Measurements from ENCODE around the gene SGCG. TPM values are rescaled to one million over a fixed set of nuclear protein-coding genes. Genes with fewer than 3 reads are reported as not detected.

The SGCG gene
- total RNA-seq, 4 donors from 2014 or later: 1.3 to 1.6 (median 1.4) TPM; not detected in 1

GRCh38 chr13:23202383-23202782, 21.6 kb downstream of the SGCG start:
- no peak for ATAC-seq
- Histone ChIP-seq H3K27me3 (peaks cover 5% of the 10 kb centered on the region), H3K4me1 (no peaks in the 10 kb centered on the region), H3K36me3 (no peaks in the 10 kb centered on the region), H3K4me3 (no peak overlapping the region), H3K9me3 (no peaks in the 10 kb centered on the region), H3K27ac (no peak overlapping the region)
- WGBS, 2 donors (ENCODE audit: low coverage in 1 of 2): 36 to 50% methylated on average over 2 to 3 of the region's 3 CpGs
- TF ChIP-seq POLR2AphosphoS5 (IDR thresholded peaks at IDR 0.05): no peak
- TF ChIP-seq CTCF (IDR thresholded peaks at IDR 0.05): no peak
- no peak for TF ChIP-seq POLR2A (IDR thresholded peaks at IDR 0.05)
- no peak for TF ChIP-seq EP300 (IDR thresholded peaks at IDR 0.05)

DNA sequence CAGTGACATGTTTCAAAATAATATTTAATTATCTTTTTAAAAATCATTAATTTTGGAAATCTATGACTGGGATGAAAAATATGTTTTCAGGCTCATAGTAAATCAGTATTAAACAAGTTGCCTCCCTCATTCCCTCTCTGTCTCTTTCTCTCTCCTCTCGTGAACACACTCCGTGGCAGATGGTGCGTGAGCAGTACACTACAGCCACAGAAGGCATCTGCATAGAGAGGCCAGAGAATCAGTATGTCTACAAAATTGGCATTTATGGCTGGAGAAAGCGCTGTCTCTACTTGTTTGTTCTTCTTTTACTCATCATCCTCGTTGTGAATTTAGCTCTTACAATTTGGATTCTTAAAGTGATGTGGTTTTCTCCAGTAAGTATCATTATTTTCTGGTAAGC, 22.7 kb downstream of the SGCG start:
- 73 to 85% methylated on average over 3 to 5 of the region's 5 CpGs for WGBS, 2 donors (ENCODE audit: low coverage in 1 of 2)
- H3K27me3 ChIP-seq: peaks cover 5% of the 10 kb centered on the region
- no peak for TF ChIP-seq CTCF (IDR thresholded peaks at IDR 0.05)
- no peak for TF ChIP-seq POLR2AphosphoS5 (IDR thresholded peaks at IDR 0.05)
- TF ChIP-seq EP300 (IDR thresholded peaks at IDR 0.05): no peak
- TF ChIP-seq POLR2A (IDR thresholded peaks at IDR 0.05): no peak
- no peak overlapping the region for H3K27ac ChIP-seq
- no peaks in the 10 kb centered on the region for H3K36me3 ChIP-seq
- no peak for ATAC-seq
- H3K9me3 ChIP-seq: no peaks in the 10 kb centered on the region
- no peak overlapping the region for H3K4me3 ChIP-seq
- H3K4me1 ChIP-seq: no peaks in the 10 kb centered on the region

DNA sequence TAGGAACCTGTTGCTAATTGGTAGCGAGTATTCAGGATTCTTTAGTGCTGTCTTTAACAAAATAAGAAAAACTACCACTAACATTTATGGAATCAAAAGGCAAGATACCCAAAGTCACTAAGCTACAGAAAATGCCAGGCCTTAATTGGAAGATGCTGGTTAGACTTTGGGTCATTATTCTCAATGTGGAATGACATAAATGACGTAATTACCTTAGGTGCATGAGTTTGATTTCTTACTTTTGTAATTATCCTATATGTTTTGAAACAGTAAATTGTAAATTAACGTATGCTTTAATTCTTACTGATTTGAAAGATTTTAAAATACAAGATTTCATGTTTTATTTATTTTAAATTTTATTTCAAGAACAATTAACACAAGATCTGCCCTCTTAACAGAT, 25.0 kb downstream of the SGCG start:
- TF ChIP-seq POLR2A (IDR thresholded peaks at IDR 0.05) (no peak), EP300 (IDR thresholded peaks at IDR 0.05) (no peak), CTCF (IDR thresholded peaks at IDR 0.05) (no peak), POLR2AphosphoS5 (IDR thresholded peaks at IDR 0.05) (no peak)
- no peaks in the 10 kb centered on the region for H3K36me3 ChIP-seq
- no peak overlapping the region for H3K4me3 ChIP-seq
- no peak overlapping the region for H3K27ac ChIP-seq
- WGBS, 2 donors (ENCODE audit: low coverage in 1 of 2): 87 to 93% methylated on average over 2 to 3 of the region's 3 CpGs
- ATAC-seq: no peak
- H3K9me3 ChIP-seq: no peaks in the 10 kb centered on the region
- H3K27me3 ChIP-seq: peaks cover under 1% of the 10 kb centered on the region
- H3K4me1 ChIP-seq: no peaks in the 10 kb centered on the region

DNA sequence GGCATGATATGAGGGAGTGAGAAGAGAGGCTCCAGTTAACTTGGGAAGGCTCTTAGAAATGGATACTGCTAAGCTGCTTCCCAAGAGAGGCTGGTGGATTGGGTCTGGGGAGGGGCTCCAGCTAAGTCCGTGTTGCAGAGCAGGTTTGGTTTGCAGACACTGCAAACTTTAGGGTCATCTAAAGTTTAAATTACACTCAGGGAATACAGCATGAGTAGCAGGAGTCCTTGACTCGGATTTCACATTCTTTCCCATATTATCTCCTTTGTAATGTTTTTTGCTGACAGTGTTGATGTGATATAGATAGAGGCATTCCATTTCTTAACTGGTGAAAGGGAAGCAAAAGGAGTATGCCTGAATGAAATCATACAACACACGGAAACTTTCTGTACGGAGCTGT, 31.9 kb downstream of the SGCG start:
- WGBS, 2 donors (ENCODE audit: low coverage in 1 of 2): 43 to 45% methylated on average over 4 of the region's 4 CpGs
- TF ChIP-seq POLR2A (IDR thresholded peaks at IDR 0.05) (no peak), POLR2AphosphoS5 (IDR thresholded peaks at IDR 0.05) (no peak), EP300 (IDR thresholded peaks at IDR 0.05) (no peak), CTCF (IDR thresholded peaks at IDR 0.05) (no peak)

DNA sequence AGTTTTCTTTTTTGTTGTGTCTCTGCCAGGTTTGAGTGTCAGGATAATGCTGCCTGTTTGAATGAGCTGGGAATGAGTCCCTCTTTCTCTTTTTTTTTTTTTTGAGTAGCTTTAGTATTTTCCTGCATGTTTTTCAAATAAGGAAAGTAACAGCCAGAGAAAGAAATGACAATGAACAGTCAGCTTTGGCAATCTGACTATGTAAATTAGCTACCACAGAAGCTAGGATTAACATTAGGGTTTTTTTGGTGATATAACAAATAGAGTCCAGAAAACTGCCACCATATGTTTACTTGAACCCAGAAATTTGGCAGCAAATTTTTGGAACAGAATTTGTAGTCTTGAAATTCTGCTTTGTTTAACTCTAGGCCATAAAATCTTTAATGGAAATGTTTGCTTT, 50.5 kb downstream of the SGCG start:
- Histone ChIP-seq H3K9me3 (no peaks in the 10 kb centered on the region), H3K27ac (no peak overlapping the region), H3K27me3 (no peaks in the 10 kb centered on the region), H3K4me3 (no peak overlapping the region), H3K36me3 (no peaks in the 10 kb centered on the region), H3K4me1 (no peaks in the 10 kb centered on the region)
- no peak for ATAC-seq
- TF ChIP-seq EP300 (IDR thresholded peaks at IDR 0.05): no peak

More for the DNA sequence above, 31.9 kb downstream of the SGCG start:
- Histone ChIP-seq H3K4me3 (no peak overlapping the region), H3K27me3 (peaks cover 12% of the 10 kb centered on the region), H3K9me3 (no peaks in the 10 kb centered on the region), H3K27ac (no peak overlapping the region), H3K36me3 (no peaks in the 10 kb centered on the region), H3K4me1 (no peaks in the 10 kb centered on the region)
- no peak for ATAC-seq

DNA sequence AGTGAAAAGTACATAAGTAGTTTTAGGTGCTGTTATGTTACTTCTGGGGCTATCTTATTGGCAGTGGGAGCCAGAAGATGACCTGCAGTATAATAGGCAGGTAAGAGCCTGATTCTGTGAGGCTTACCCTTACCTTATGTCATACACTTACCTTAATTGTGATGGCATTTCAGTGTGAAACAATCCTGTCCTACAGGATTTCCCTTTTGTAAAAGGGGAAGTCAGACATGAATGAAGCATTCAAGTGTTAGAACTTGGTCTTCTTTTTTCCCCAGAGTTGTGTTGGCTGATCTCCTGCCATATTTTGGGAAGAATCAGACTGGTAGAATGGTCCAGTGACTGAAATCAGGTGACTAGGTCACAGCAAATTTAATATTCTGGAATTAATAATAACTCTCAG, 55.2 kb downstream of the SGCG start:
- no peak for ATAC-seq
- Histone ChIP-seq H3K36me3 (no peaks in the 10 kb centered on the region), H3K27me3 (no peaks in the 10 kb centered on the region), H3K9me3 (no peaks in the 10 kb centered on the region), H3K4me3 (no peak overlapping the region), H3K4me1 (no peaks in the 10 kb centered on the region), H3K27ac (no peak overlapping the region)
- no peak for TF ChIP-seq CTCF (IDR thresholded peaks at IDR 0.05)
- no peak for TF ChIP-seq POLR2AphosphoS5 (IDR thresholded peaks at IDR 0.05)
- TF ChIP-seq POLR2A (IDR thresholded peaks at IDR 0.05): no peak
- TF ChIP-seq EP300 (IDR thresholded peaks at IDR 0.05): no peak

All from gastroesophageal sphincter (tissue), 4 donors.